KBM-7 (cell line): ENCODE results near the gene GABBR1.

Experiments
- DNase-seq: peaks from one replicate; pipeline ENCODE4 v3.0.0-alpha.2; 2015
- in situ Hi-C: fragments of 300-500 bp; cut with MboI; formaldehyde crosslinking; loops from 2 replicates; pipeline ENCODE4 v1.14.3; 2020; ENCODE audit warnings: low sequenced_read_pairs, low pct_unique_long_range_greater_than_20kb, mixed read lengths

The GABBR1 gene

GRCh38 chr6:29537714-29538403, 95.1 kb downstream of the GABBR1 start:
- DNase-seq: no peak
- in situ Hi-C loops: no loop called here

GRCh38 chr6:29532320-29532951, 100.5 kb downstream of the GABBR1 start:
- in situ Hi-C loops: no loop called here
- DNase-seq: no peak

GRCh38 chr6:29531668-29532067, 101.3 kb downstream of the GABBR1 start:
- no peak for DNase-seq
- in situ Hi-C loops: no loop called here

GRCh38 chr6:29530671-29531310, 102.2 kb downstream of the GABBR1 start:
- in situ Hi-C loops: no loop called here
- DNase-seq: no peak

GRCh38 chr6:29529956-29530355, 103.0 kb downstream of the GABBR1 start:
- in situ Hi-C loops: no loop called here
- no peak for DNase-seq

GRCh38 chr6:29528988-29529560, 103.9 kb downstream of the GABBR1 start:
- DNase-seq: no peak
- in situ Hi-C loops: no loop called here

- in situ Hi-C loops: no loop called here
These were observed 104.6 kb downstream of the GABBR1 start for GRCh38 chr6:29528300-29528931.

GRCh38 chr6:29527564-29527963, 105.4 kb downstream of the GABBR1 start:
- no peak for DNase-seq
- in situ Hi-C loops: no loop called here

More at GRCh38 chr6:29528300-29528931, 104.6 kb downstream of the GABBR1 start:
- no peak for DNase-seq

GRCh38 chr6:29527126-29527525, 105.9 kb downstream of the GABBR1 start:
- in situ Hi-C loops: no loop called here
- DNase-seq: no peak

- in situ Hi-C loops: no loop called here
- DNase-seq: no peak
These were observed 107.7 kb downstream of the GABBR1 start for GRCh38 chr6:29525311-29525639.

GRCh38 chr6:29524444-29525310, 108.3 kb downstream of the GABBR1 start:
- in situ Hi-C loops: no loop called here
- no peak for DNase-seq

GRCh38 chr6:29524044-29524443, 108.9 kb downstream of the GABBR1 start:
- DNase-seq: no peak
- in situ Hi-C loops: no loop called here

- DNase-seq: no peak
- in situ Hi-C loops: no loop called here
These were observed 110.8 kb downstream of the GABBR1 start for GRCh38 chr6:29522227-29522626.

GRCh38 chr6:29521006-29521680, 111.8 kb downstream of the GABBR1 start:
- DNase-seq: no peak
- in situ Hi-C loops: no loop called here

- DNase-seq: no peak
- in situ Hi-C loops: no loop called here
These were observed 112.8 kb downstream of the GABBR1 start for GRCh38 chr6:29520232-29520631.

GRCh38 chr6:29519291-29520010, 113.5 kb downstream of the GABBR1 start:
- DNase-seq: no peak
- in situ Hi-C loops: no loop called here

GRCh38 chr6:29517728-29518440, 115.1 kb downstream of the GABBR1 start:
- in situ Hi-C loops: no loop called here
- no peak for DNase-seq
